A549 (cell line): ENCODE data around the gene BTLA.

Source experiments
- CBX2 ChIP-seq: fragments of 200-600 bp; sonication (generic); IDR thresholded peaks from 2 replicates; pipeline ENCODE4 v1.6.1; 2016; ENCODE audit warnings: low read depth, mild to moderate bottlenecking, borderline replicate concordance
- CBX8 ChIP-seq: fragments of 200-600 bp; sonication (generic); IDR thresholded peaks from 2 replicates; pipeline ENCODE4 v1.6.1; 2016
- HDAC2 ChIP-seq: fragments of 200-600 bp; sonication (generic); IDR thresholded peaks from 2 replicates; pipeline ENCODE4 v1.6.1; 2016
- JUN ChIP-seq, 2 experiments: fragments of >200 bp; sonication (Bioruptor Twin); formaldehyde crosslinking; IDR thresholded peaks; 2 replicates in 1 of 2; 3 replicates in 1 of 2; pipeline ENCODE4 v1.6.1; 2016 to 2017
- POLR2A ChIP-seq: IDR thresholded peaks from 2 replicates; pipeline ENCODE4 v1.6.1; 2012; ENCODE audit warnings: mild to moderate bottlenecking, low read length
- RAD21 ChIP-seq, 2 experiments: fragments of >200 bp in 1 of 2; sonication (Bioruptor Twin) in 1 of 2; formaldehyde crosslinking in 1 of 2; IDR thresholded peaks in 1 of 2; conservative IDR thresholded peaks in 1 of 2; 2 replicates in 1 of 2; 3 replicates in 1 of 2; pipeline ENCODE4 v1.6.1; 2012 to 2018; ENCODE audit warnings: inconsistent platforms in 1 of 2
- RCOR1 ChIP-seq: fragments of 150-350 bp; IDR thresholded peaks from 2 replicates; pipeline ENCODE4 v1.6.1; 2014; ENCODE audit warnings: antibody characterized with exemption, low read length, low read depth
- SREBF2 ChIP-seq: fragments of 450-650 bp; IDR thresholded peaks from 2 replicates; pipeline ENCODE4 v1.6.1; 2014; ENCODE audit warnings: mild to moderate bottlenecking, moderate library complexity
- ZC3H11A ChIP-seq: fragments of 450-650 bp; IDR thresholded peaks from 2 replicates; pipeline ENCODE4 v1.6.1; 2014; ENCODE audit warnings: antibody characterized with exemption, mild to moderate bottlenecking
- TF ChIP-seq, protein P1 (sequence below): fragments of >200 bp; sonication (Bioruptor Twin); formaldehyde crosslinking; IDR thresholded peaks from 3 replicates; pipeline ENCODE4 v1.5.1; 2016
- TF ChIP-seq, protein P2 (sequence below): fragments of >200 bp; sonication (Bioruptor Twin); formaldehyde crosslinking; IDR thresholded peaks from 3 replicates; pipeline ENCODE4 v1.6.1; 2016

DNA sequence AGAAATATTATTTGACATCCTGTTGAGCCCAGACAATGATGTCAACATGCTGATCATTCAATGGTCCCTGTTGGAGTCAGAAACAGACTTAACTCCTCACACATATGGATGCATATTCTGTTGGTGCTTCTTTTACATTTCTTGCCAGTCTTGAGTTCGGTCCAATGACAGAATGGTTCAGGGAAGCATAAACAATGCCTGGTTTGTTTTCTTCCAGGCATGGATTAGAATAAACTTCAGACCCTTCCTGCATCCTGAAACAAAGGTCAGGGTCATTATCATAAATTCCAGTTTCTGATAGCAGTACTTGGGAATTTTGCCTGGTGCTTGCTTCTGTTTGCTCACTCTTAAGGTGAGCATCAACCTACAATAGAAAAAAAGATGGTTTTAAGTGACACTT is 33.3 kb downstream of the BTLA start:
- TF ChIP-seq SREBF2 (no peak), POLR2A (no peak), CBX8 (no peak), HDAC2 (no peak), JUN (IDR thresholded peaks at IDR 0.05) (no peak), RAD21 (conservative IDR thresholded peaks at IDR 0.05 in 1 of 2, IDR thresholded peaks at IDR 0.05 in 1 of 2) (no peak), ZC3H11A (no peak), RCOR1 (no peak), CBX2 (no peak)
- TF ChIP-seq, protein P1, sequence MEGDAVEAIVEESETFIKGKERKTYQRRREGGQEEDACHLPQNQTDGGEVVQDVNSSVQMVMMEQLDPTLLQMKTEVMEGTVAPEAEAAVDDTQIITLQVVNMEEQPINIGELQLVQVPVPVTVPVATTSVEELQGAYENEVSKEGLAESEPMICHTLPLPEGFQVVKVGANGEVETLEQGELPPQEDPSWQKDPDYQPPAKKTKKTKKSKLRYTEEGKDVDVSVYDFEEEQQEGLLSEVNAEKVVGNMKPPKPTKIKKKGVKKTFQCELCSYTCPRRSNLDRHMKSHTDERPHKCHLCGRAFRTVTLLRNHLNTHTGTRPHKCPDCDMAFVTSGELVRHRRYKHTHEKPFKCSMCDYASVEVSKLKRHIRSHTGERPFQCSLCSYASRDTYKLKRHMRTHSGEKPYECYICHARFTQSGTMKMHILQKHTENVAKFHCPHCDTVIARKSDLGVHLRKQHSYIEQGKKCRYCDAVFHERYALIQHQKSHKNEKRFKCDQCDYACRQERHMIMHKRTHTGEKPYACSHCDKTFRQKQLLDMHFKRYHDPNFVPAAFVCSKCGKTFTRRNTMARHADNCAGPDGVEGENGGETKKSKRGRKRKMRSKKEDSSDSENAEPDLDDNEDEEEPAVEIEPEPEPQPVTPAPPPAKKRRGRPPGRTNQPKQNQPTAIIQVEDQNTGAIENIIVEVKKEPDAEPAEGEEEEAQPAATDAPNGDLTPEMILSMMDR, result no peak
- TF ChIP-seq, protein P2, sequence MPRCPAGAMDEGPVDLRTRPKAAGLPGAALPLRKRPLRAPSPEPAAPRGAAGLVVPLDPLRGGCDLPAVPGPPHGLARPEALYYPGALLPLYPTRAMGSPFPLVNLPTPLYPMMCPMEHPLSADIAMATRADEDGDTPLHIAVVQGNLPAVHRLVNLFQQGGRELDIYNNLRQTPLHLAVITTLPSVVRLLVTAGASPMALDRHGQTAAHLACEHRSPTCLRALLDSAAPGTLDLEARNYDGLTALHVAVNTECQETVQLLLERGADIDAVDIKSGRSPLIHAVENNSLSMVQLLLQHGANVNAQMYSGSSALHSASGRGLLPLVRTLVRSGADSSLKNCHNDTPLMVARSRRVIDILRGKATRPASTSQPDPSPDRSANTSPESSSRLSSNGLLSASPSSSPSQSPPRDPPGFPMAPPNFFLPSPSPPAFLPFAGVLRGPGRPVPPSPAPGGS, result no peak
